ENCODE results near the gene FTCD. TPM values are rescaled to one million over a fixed set of nuclear protein-coding genes. Genes with fewer than 3 reads are reported as not detected.
"Not testable (repeated sequence)": the region's sequence is repeated elsewhere in the genome, so short reads cannot be mapped to it uniquely, and the experiment has no call there.

FTCD gene
- total RNA-seq, 1 experiment from 2014 or later = 5.9 TPM

DNA sequence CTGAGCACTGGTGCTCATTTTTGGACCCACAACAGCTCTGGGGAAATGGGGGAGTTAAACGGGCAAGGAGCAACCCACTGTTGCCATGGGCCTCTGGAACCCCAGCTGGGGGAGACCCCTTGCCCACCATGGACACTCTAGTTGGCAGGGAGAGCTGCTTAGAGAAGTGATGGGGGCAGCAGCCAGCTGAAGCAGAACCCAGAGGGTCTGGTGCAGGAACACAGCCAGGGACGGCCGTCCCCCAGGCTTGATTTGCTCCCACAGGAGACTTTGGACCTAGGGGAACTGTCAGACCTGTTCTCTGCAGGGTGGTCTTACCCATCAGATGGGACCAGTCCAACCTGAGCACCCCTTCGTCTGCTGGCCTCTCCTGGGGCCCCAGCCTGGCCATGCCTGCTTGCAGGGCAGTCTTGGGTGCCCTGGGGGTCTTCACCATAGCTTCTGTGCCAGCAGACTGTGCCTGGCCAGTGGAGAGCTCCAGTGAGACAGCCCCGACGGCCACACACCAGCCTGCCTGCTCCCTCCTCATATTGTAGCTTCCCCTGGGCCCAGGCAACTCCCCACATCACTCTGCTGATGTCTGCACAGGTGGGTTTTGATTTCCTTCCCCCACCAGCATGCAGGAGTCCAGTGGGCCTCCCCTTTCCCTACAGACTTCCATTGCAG lies 17.6 kb upstream of the FTCD start:
- H3K27ac ChIP-seq = no peak overlapping the region
- H3K9me2 ChIP-seq (ENCODE audit: insufficient read depth) = no peaks in the 10 kb centered on the region
- H4K20me1 ChIP-seq (ENCODE audit: insufficient read depth) = no peaks in the 10 kb centered on the region
- no peaks in the 10 kb centered on the region for H3F3A ChIP-seq (ENCODE audit: insufficient read depth, low read depth)
- POLR2A ChIA-PET (ENCODE audit: unreplicated experiment) = no interaction called here
- CTCF ChIA-PET = no interaction called here
- H3K4me2 ChIP-seq = no peak overlapping the region
- no peaks in the 10 kb centered on the region for H3K9me3 ChIP-seq (ENCODE audit: insufficient read depth, low read depth)
- no peaks in the 10 kb centered on the region for H3K36me3 ChIP-seq (ENCODE audit: low read depth)
- intact Hi-C loops (cut with micrococcal nuclease; ENCODE audit: unreplicated experiment) = no loop called here
- no peak overlapping the region for H3K4me3 ChIP-seq
- H3K4me1 ChIP-seq (replicated peaks; ENCODE audit: insufficient read depth) = no peaks in the 10 kb centered on the region
- TF ChIP-seq CTCF (conservative IDR thresholded peaks at IDR 0.05) (no peak), EZH2 (IDR thresholded peaks at IDR 0.05; ENCODE audit: low read depth) (no peak)
- DNase-seq = no peak
- BruUV-seq (replicated peaks) = no TSS peak
- H2AFZ ChIP-seq = no peak overlapping the region
- H3K79me2 ChIP-seq (ENCODE audit: low read depth) = no peaks in the 10 kb centered on the region
- H3K27me3 ChIP-seq (ENCODE audit: insufficient read depth, low read depth) = no peaks in the 10 kb centered on the region

DNA sequence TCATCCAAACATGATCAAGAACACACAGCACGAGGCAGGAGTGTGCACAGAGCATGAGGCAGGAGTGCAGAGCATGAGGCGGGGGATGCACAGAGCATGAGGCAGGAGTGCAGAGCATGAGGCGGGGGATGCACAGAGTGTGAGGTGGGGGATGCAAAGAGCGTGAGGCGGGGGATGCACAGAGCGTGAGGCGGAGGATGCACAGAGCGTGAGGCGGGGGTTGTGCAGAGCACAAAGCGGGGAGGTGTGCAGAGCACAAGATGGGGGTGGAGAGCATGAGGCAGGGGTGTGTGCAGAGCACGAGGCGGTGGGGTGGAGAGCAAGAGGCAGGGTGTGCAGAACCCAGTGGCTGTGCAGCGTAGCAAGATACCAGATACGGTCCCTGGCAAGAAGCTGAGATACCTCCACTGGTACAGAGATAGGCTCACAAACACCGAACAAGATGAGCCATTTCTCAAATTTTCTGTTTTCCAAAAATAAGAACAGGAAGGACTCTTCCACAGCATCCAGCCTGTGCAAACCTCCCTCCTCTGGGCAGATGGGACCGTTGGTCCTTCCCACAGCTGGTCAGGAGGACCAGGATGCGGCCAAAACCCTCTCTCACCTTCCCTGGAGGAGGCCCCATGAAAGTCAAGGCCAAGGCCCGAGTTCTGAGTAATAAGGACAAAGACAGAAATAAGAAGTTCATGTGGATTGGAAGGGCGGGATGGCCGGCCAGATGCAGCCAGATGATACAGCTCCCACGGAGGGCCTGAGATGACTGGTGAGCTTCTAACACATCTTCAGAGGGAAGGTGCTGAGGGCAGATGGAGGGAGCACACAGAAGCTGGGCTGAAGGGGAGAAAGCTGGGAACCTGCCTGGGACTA lies 16.9 kb upstream of the FTCD start:
- no peaks in the 10 kb centered on the region for H4K20me1 ChIP-seq (ENCODE audit: insufficient read depth)
- intact Hi-C loops (cut with micrococcal nuclease; ENCODE audit: unreplicated experiment) = no loop called here
- ChIA-PET POLR2A (ENCODE audit: unreplicated experiment) (no interaction called here), CTCF (no interaction called here)
- no peaks in the 10 kb centered on the region for H3K9me2 ChIP-seq (ENCODE audit: insufficient read depth)
- no peaks in the 10 kb centered on the region for H3K79me2 ChIP-seq (ENCODE audit: low read depth)
- no peaks in the 10 kb centered on the region for H3K9me3 ChIP-seq (ENCODE audit: insufficient read depth, low read depth)
- H3K36me3 ChIP-seq (ENCODE audit: low read depth) = no peaks in the 10 kb centered on the region
- DNase-seq = no peak
- H3K4me1 ChIP-seq (replicated peaks; ENCODE audit: insufficient read depth) = no peaks in the 10 kb centered on the region
- H3K4me2 ChIP-seq = no peak overlapping the region
- no peak overlapping the region for H3K4me3 ChIP-seq
- no peak overlapping the region for H3K27ac ChIP-seq
- no peak overlapping the region for H2AFZ ChIP-seq
- no TSS peak for BruUV-seq (replicated peaks)
- H3F3A ChIP-seq (ENCODE audit: insufficient read depth, low read depth) = no peaks in the 10 kb centered on the region
- TF ChIP-seq CTCF (conservative IDR thresholded peaks at IDR 0.05) (no peak), EZH2 (IDR thresholded peaks at IDR 0.05; ENCODE audit: low read depth) (no peak)
- H3K27me3 ChIP-seq (ENCODE audit: insufficient read depth, low read depth) = no peaks in the 10 kb centered on the region

- TF ChIP-seq EZH2 (IDR thresholded peaks at IDR 0.05; ENCODE audit: low read depth) (no peak), CTCF (conservative IDR thresholded peaks at IDR 0.05) (no peak)
- no peaks in the 10 kb centered on the region for H3F3A ChIP-seq (ENCODE audit: insufficient read depth, low read depth)
- H3K4me3 ChIP-seq = no peak overlapping the region
- no peak overlapping the region for H3K4me2 ChIP-seq
- POLR2A ChIA-PET (ENCODE audit: unreplicated experiment) = no interaction called here
- H3K27me3 ChIP-seq (ENCODE audit: insufficient read depth, low read depth) = no peaks in the 10 kb centered on the region
- H3K9me3 ChIP-seq (ENCODE audit: insufficient read depth, low read depth) = no peaks in the 10 kb centered on the region
- no TSS peak for BruUV-seq (replicated peaks)
- H3K9me2 ChIP-seq (ENCODE audit: insufficient read depth) = no peaks in the 10 kb centered on the region
- DNase-seq = no peak
- H2AFZ ChIP-seq = no peak overlapping the region
- CTCF ChIA-PET = no interaction called here
- no peaks in the 10 kb centered on the region for H3K4me1 ChIP-seq (replicated peaks; ENCODE audit: insufficient read depth)
- H4K20me1 ChIP-seq (ENCODE audit: insufficient read depth) = no peaks in the 10 kb centered on the region
- no peaks in the 10 kb centered on the region for H3K79me2 ChIP-seq (ENCODE audit: low read depth)
- intact Hi-C loops (cut with micrococcal nuclease; ENCODE audit: unreplicated experiment) = no loop called here
- H3K36me3 ChIP-seq (ENCODE audit: low read depth) = no peaks in the 10 kb centered on the region
- H3K27ac ChIP-seq = no peak overlapping the region
These were observed 16.2 kb upstream of the FTCD start for GRCh38 chr21:46171585-46171984.

DNA sequence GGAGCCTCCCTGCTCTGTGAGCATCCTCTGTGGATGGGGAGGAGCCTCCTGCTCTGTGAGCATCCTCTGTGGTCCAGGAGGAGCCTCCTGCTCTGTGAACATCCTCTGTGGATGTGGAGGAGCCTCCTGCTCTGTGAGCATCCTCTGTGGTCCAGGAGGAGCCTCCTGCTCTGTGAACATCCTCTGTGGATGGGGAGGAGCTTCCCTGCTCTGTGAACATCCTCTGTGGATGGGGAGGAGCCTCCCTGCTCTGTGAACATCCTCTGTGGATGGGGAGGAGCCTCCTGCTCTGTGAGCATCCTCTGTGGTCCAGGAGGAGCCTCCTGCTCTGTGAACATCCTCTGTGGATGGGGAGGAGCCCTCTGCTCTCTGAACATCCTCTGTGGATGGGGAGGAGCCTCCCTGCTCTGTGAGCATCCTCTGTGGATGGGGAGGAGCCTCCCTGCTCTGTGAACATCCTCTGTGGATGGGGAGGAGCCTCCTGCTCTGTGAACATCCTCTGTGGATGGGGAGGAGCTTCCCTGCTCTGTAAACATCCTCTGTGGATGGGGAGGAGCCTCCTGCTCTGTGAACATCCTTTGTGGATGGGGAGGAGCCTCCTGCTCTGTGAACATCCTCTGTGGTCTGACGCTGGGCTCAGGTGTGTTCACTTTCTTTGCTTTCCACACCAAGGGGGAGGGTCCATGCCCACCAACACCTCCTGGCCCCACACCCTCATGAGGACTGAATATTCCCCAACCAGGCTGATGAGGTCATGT lies 15.2 kb upstream of the FTCD start:
- H4K20me1 ChIP-seq (ENCODE audit: insufficient read depth); H3K79me2 ChIP-seq (ENCODE audit: low read depth); H3K27ac ChIP-seq; POLR2A ChIA-PET (ENCODE audit: unreplicated experiment); H3K36me3 ChIP-seq (ENCODE audit: low read depth); H3K4me1 ChIP-seq (replicated peaks; ENCODE audit: insufficient read depth); H2AFZ ChIP-seq; H3K4me2 ChIP-seq; H3K4me3 ChIP-seq; intact Hi-C loops (cut with micrococcal nuclease; ENCODE audit: unreplicated experiment); CTCF ChIA-PET; H3K9me3 ChIP-seq (ENCODE audit: insufficient read depth, low read depth); BruUV-seq (replicated peaks); DNase-seq; H3F3A ChIP-seq (ENCODE audit: insufficient read depth, low read depth); H3K9me2 ChIP-seq (ENCODE audit: insufficient read depth); H3K27me3 ChIP-seq (ENCODE audit: insufficient read depth, low read depth): not testable (repeated sequence)
